Esophagus (tissue), 2 donors: ENCODE measurements around the gene CELF3. TPM values are rescaled to one million over a fixed set of nuclear protein-coding genes. Genes with fewer than 3 reads are reported as not detected.

Experiments used
- polyA plus RNA-seq, 2 donors: library from polyadenylated mRNA; stranded (reverse); fragments of 200-250 nt; gene quantifications; one replicate each; pipeline ENCODE4 v1.2.3, GENCODE V29; 2013
- donor health status: healthy with polysubstance abuse.
- donor health status: Bipolar disorder and iron deficiency.

Gene CELF3
- polyA plus RNA-seq, 2 donors, result 0.04 to 0.05 TPM

Other genes with a start within 250 kb of the CELF3 start
- gene CGN, start 205.4 kb downstream of the CELF3 start, polyA plus RNA-seq, result 10 to 100 TPM; 10.5 to 13.7 TPM
- 10 to 100 TPM; 28.6 to 33.5 TPM for gene TUFT1, start 176.5 kb downstream of the CELF3 start, polyA plus RNA-seq
- 1 to 10 TPM; 3.9 to 5.1 TPM for gene SNX27, start 104.8 kb downstream of the CELF3 start, polyA plus RNA-seq
- gene RIIAD1, start 4.7 kb upstream of the CELF3 start, polyA plus RNA-seq, result not detected
- gene MRPL9, start 46.7 kb upstream of the CELF3 start, polyA plus RNA-seq, result 10 to 100 TPM; 49.9 to 53.9 TPM
- gene TDRKH, start 73.7 kb upstream of the CELF3 start, polyA plus RNA-seq, result 1 to 10 TPM; 1.1 to 1.5 TPM
- under 1 TPM in 1 of 2 donors, not detected in 1; 0.08 TPM for gene LINGO4, start 88.6 kb upstream of the CELF3 start, polyA plus RNA-seq
- gene RORC, start 115.0 kb upstream of the CELF3 start, polyA plus RNA-seq, result 1 to 10 TPM; 1.5 to 3.4 TPM
- under 1 TPM; 0.12 to 0.19 TPM for gene C2CD4D, start 123.0 kb upstream of the CELF3 start, polyA plus RNA-seq
- gene THEM5, start 136.9 kb upstream of the CELF3 start, polyA plus RNA-seq, result 1 to 10 TPM; 1.5 to 1.7 TPM
- gene THEM4, start 192.7 kb upstream of the CELF3 start, polyA plus RNA-seq, result 1 to 10 TPM; 5.5 to 7.2 TPM